ENCODE results near the gene U2SURP.

DNA sequence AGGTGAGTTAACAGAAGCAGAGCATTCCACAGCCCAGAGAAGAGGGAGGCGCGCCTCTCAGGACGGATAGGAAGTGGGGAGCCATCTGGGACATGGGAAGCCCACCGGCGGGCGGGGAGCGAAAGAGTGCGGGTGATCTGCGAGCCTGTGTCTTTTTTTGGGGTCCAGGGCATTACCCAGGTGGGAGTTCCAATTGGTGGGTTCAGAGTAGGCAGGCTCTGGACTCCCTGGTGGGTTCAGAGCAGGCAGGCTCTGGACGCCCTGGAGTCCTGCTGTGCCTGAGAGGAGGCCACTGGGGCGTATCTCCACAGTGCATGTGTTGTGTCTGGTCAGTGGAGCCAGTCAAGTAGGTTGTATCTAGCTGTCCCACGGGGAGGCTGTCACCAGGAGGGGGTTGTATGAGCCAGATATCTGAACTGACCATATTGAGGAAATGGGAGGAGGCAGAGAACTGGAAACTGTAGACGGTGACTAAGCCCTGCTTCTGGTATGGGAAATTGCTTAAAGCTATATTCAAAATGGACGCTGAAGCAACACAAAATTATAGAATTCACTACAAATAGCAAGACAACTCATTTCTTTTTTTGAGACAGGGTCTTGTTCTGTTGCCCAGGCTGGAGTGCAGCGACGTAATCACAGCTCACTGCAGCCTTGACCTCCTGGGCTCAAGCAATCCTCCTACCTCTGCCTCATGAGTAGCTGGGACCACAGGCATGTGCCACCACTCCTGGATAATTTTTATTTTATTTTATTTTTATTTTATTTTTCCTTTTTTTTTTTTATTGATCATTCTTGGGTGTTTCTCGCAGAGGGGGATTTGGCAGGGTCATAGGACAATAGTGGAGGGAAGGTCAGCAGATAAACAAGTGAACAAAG lies 83.7 kb downstream of the U2SURP start:
- TF ChIP-seq, protein P1, sequence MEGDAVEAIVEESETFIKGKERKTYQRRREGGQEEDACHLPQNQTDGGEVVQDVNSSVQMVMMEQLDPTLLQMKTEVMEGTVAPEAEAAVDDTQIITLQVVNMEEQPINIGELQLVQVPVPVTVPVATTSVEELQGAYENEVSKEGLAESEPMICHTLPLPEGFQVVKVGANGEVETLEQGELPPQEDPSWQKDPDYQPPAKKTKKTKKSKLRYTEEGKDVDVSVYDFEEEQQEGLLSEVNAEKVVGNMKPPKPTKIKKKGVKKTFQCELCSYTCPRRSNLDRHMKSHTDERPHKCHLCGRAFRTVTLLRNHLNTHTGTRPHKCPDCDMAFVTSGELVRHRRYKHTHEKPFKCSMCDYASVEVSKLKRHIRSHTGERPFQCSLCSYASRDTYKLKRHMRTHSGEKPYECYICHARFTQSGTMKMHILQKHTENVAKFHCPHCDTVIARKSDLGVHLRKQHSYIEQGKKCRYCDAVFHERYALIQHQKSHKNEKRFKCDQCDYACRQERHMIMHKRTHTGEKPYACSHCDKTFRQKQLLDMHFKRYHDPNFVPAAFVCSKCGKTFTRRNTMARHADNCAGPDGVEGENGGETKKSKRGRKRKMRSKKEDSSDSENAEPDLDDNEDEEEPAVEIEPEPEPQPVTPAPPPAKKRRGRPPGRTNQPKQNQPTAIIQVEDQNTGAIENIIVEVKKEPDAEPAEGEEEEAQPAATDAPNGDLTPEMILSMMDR (IDR thresholded peaks at IDR 0.05), result no peak
- no peak for TF ChIP-seq EZH2phosphoT487 (IDR thresholded peaks at IDR 0.05)
